HG02973 (cell line): ENCODE results near the gene TBATA.

Source experiments
- ATAC-seq: cut with Tn5 transposase; IDR thresholded peaks from one replicate; pipeline ENCODE4 v1.9.1; 2021; ENCODE audit warnings: moderate library complexity; ENCODE audit not compliant: unreplicated experiment

TBATA gene

DNA sequence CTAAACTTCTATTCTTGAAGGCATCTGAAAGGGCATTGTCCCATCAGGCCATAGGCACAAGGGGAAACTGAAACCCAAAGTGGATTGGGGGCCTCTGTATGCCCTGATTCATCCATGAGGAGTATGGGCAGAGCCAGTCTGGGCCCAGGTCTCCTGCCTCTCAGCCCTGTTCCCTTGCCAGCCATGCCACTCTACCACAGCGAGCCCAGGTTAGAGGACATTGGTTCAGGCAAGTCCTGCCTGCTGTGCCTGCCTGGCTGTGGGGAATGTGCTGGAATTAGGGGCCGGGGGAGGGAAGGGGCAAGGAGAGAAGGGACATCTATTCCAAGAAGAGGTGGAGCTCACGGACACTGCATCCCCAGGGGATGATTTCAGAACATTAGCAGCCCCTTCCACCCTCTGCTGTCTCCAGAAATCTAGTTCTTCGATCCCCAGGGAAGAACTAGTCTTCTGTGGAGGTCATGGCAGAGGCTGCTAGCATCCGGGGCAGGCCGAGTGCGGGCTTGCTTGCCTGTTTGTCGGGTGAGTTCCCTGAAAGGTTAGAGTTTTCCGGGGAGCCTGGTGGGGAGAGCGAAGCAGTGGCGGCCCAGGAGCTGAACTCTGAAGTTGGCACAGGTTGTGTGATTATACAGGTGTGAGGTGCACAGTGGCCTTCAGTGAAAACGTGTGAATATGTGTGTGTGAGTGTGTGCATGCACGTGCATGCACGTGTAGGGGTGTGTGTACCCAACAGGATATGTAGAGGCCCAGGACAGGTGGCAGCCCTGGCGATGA is 37.8 kb downstream of the TBATA start:
- ATAC-seq, result no peak

- ATAC-seq, result no peak
Observed at GRCh38 chr10:70745555-70745954, 39.6 kb downstream of the TBATA start.

DNA sequence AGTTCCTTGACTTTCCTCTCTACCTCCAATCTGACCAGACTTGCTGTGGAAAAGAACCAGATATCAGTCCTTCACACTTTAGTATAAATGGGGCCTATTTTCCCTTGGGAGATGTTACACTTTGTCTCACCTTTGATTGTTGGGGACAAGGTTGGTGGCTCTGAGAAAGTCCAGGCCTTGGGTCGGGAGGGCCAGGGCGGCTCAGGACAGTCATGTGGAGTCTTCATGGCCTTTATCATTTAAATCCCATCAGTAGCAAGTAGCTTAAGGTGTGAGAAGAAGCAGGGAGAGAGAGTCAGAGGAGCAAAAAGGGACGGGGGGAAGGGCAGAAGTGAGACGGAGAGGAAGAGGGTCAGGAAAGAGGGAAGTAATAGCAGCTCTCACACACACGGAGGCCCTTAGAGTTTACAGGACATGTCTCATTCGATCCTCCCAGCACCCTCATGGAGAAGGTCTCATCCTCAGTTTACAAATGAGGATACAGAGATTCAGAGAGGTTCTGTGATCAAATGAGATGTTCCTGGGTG is 40.5 kb downstream of the TBATA start:
- no peak for ATAC-seq

GRCh38 chr10:70743879-70744278 is 41.3 kb downstream of the TBATA start:
- no peak for ATAC-seq

- ATAC-seq, result no peak
Observed at GRCh38 chr10:70743430-70743788, 41.8 kb downstream of the TBATA start.

- ATAC-seq, result no peak
Observed at GRCh38 chr10:70742537-70743429, 42.4 kb downstream of the TBATA start.

GRCh38 chr10:70740406-70741288 is 44.5 kb downstream of the TBATA start:
- ATAC-seq, result no peak

DNA sequence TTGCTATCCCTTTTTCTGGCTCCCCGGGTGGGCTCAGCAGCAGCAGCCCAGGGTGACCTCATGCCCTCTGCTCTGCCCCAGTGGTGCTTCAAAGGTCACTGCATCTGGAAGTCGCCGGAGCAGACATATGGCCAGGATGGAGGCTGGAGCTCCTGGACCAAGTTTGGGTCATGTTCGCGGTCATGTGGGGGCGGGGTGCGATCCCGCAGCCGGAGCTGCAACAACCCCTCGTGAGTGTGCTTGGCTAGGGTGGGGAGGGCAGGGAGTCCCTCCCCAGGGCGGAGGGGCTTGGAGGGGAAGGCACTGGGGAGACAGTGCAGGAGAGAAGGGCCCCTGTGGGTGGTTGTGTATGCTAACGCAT is 46.4 kb downstream of the TBATA start:
- no peak for ATAC-seq

- no peak for ATAC-seq
Observed at GRCh38 chr10:70738006-70738760, 47.0 kb downstream of the TBATA start.

DNA sequence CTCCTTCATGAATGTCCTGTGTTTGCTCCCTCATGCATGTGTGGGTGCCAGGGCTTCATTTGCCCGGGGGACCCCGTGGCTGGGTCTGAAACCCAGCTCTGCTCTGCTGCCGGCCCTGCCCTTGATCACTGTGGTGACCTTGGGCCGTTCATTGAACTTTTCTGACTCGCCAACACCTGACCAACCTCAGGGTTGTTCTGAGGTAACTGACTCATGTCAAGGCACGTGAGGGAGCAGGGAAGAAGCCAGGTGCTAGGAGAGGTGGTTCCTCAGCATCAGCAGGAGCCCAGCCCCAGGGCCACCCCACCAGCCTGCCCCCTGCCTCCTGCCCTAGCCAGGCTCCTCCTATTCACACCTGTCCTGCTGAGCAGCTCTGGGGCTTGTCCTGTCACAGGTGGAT is 47.9 kb downstream of the TBATA start:
- ATAC-seq, result no peak

DNA sequence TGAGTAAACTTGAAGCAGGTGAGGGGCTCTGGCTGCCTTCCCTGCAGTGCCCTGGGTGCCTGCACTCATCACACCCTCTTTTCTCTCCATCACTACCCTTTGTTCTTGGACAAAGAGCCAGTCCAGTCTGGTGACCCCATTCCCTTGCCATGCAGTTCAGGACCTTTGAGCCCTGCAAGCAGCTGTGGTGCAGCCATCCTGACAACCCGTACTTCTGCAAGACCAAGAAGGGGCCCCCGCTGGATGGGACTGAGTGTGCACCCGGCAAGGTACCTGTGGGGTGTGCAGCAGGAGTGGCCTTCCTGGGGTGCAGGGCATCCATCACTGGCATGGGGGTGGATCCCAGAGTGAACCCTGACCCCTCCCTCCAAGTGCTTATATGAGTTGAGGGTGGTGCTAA is 48.7 kb downstream of the TBATA start:
- no peak for ATAC-seq

- ATAC-seq, result no peak
Observed at GRCh38 chr10:70735161-70735560, 50.0 kb downstream of the TBATA start.

- ATAC-seq, result no peak
Observed at GRCh38 chr10:70733051-70733450, 52.1 kb downstream of the TBATA start.

GRCh38 chr10:70732569-70732968 is 52.6 kb downstream of the TBATA start:
- ATAC-seq, result no peak

- no peak for ATAC-seq
Observed at GRCh38 chr10:70730955-70731354, 54.2 kb downstream of the TBATA start.

- ATAC-seq, result no peak
Observed at GRCh38 chr10:70729763-70730357, 55.3 kb downstream of the TBATA start.

DNA sequence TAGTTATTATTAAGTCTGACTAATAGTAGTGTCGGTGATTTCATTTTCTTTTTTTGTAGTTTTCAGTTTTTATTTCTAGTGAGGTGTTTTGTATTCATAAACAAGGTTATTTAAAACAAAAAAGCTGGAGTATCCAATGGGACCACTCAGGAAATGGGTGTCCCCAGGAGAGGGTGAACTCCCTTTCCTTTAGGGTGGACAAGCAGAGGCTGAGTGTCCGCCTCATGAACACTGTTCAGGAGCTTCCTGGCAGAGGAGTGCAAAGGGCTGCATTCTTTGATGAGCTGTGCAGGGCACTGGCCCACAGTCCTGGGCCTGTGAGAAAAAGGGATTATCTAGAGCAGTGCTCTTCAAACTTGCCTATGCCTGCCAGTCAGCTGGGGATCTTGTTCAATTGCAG is 56.8 kb downstream of the TBATA start:
- ATAC-seq, result no peak

DNA sequence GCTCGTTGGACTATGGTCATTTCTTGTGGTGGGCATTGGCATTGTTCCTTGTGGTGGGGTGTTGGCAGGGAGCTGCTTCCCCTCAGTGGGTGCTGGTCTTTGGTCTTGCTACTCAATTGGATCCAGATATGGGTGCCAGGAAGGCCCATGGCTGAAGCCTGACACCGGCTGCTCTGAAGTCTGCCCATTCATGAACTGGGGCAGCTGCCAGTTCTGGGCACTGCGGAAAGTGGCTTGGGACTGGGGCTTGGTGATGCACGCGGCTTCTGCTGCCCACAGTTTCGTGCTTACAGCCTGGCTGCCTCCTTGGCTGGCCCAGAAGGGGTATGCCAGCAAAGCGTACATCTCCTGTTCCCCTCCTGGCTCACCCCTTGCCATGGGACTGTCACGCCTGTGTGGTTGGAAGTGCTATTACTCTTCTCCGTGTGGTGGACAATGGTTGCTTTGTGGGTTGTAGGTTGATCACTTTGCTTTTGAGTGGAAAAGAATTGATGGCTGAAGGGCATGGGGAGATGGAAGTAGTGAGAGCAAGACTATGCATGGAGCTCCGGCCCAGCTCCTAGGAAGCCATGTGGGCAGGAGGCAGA is 58.2 kb downstream of the TBATA start:
- no peak for ATAC-seq

- ATAC-seq, result no peak
Observed at GRCh38 chr10:70723771-70724170, 61.4 kb downstream of the TBATA start.
